GM21367 (cell line): Measurements from ENCODE around the gene SMG6.
"Not testable (repeated sequence)": the region's sequence is repeated elsewhere in the genome, so short reads cannot be mapped to it uniquely, and the experiment has no call there.

Source experiments
- ATAC-seq: cut with Tn5 transposase; IDR thresholded peaks from one replicate; pipeline ENCODE4 v1.9.1; 2021; ENCODE audit not compliant: unreplicated experiment

The SMG6 gene

DNA sequence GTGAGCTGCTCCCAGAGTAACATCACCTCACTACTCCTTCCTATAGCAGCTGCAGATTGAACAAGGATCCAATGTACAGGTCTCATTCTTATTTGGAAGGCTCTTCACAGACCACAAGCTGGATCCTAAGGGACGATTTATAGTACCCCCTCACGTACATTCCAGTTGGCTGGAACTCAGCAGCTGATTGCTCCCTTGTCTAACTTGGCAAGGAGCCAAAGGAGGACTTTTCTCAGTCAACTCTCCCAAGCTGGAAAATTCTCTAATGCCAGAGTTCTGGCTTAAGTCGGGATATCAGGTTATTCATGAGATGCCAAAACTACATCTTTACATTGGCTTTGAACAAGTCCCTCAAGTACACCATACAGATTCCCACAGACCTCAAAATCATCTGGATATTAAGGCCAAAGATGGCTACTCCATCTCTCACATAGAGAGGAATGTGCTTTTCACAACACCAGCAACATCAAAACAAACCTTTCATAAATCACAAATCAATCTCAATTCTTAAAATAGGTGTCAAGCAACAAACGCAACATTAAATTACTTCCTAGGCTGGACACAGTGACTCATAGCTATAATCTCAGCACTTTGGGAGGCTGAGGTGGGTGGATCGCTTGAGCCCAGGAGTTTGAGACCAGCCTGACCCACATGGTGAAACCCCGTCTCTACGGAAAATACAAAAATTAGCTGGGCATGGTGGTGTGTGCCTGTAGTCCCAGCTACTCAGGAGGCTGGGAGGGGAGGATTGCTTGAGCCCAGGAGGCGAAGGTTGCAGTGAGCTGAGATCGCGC is 39.3 kb downstream of the SMG6 start:
- no peak for ATAC-seq

- ATAC-seq = no peak
These were observed 40.2 kb downstream of the SMG6 start for GRCh38 chr17:2263183-2264066.

GRCh38 chr17:2262135-2262587 is 41.4 kb downstream of the SMG6 start:
- ATAC-seq = no peak

GRCh38 chr17:2259769-2260536 is 43.6 kb downstream of the SMG6 start:
- ATAC-seq = no peak

DNA sequence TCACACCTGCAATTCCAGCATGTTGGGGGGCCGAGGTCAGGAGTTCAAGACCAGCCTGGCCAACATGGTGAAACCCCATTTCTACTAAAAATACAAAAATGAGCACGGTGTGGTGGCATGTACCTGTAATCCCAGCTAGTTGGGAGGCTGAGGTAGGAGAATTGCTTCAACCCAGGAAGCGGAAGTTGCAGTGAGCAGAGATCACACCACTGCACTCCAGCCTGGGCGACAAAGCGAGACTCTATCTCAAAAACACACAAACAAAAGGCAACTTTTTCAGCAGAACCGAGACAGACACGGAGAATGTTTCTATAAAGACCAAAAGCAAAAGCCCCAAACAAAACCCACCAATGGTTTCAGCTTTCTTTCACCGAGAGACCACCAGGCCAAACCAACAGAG is 44.8 kb downstream of the SMG6 start:
- not testable (repeated sequence) for ATAC-seq

GRCh38 chr17:2253768-2254406 is 49.7 kb downstream of the SMG6 start:
- peak; percentile 55 for ATAC-seq

- ATAC-seq = no peak
These were observed 50.2 kb downstream of the SMG6 start for GRCh38 chr17:2253362-2253761.

GRCh38 chr17:2251098-2251497 is 52.5 kb downstream of the SMG6 start:
- ATAC-seq = no peak

- no peak for ATAC-seq
These were observed 53.2 kb downstream of the SMG6 start for GRCh38 chr17:2250140-2251095.

GRCh38 chr17:2247005-2247404 is 56.6 kb downstream of the SMG6 start:
- ATAC-seq = no peak

DNA sequence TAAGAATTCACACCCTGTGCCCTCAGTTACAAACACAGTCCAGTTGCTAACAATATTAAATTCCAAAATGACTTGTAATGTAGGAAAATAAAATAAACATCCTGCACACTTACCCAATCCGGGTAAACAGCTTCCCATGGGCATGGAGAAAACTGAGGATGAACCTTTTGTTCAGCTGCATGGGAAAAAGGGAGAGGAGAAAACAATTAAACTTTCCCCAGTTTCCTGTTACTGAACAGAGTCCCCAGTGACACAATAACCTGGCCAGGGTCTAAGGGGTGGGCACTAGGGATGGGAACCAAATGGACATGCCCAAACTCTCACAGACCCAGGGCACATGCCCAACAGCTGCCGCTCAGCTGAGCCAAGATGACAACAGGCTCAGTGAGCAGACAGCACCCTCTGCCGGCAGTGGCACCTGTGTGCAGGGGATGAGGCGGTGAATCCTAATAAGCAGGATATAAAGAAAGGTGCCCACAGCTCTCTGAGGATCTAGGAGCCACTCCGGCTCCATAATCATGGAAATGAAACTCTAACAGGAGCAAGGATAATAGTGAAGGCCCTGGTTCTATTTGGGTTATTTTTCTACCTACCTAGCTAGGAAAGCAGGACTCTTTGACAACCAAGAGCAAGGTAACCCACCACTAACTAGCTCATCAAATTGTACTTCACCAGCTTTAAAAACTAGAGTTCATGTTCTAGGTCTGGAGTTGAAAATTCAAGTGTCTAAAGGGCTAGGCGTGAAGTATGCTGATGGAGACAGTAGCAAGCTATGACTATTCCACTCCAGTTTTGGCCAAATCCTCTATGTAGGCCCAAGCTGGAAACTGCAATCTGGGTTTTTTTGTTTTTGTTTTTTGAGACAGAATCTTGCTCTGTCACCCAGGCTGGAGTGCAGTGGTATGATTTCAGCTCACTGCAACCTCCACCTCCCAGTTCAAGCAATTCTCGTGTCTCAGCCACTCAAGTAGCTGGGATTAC is 58.8 kb downstream of the SMG6 start:
- no peak for ATAC-seq

DNA sequence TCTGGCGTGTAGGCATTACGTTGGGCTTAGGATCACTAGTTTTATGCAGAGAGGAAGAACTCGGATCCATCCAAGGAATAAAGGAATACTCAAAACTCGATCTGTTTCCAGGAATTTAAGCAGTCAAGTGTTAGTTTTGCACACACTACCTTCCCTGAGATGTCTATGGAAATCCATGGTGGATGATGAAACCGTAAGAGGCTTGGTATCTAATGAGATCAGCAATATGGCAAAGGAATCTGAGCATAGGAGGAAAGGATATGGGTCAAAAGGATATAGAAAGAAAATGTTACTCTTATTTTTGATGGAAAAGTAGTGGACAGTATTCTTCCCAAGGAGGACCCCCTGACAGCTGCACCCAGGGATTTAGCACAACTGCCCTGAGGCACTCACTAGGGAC is 59.6 kb downstream of the SMG6 start:
- ATAC-seq = no peak

- ATAC-seq = no peak
These were observed 61.8 kb downstream of the SMG6 start for GRCh38 chr17:2241823-2242222.

DNA sequence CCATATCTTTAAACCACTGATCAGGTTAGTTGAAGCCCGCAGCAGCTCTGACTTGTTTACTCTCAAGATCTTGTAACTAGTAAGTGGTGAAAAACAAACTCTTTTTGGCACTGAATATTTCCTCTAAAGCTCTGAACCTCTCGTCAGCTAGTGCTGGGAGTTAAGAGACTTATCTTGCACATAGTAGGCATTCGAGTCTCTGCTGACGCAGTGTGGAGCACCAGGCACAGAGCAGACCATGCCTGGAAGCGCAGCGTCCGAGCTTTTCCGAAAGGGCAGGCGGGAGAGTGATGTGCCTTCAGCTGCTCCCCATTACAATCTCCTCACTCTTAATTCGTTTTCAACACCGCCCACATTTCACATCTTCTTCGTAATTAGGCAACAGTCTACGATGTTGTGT is 63.0 kb downstream of the SMG6 start:
- ATAC-seq = no peak

DNA sequence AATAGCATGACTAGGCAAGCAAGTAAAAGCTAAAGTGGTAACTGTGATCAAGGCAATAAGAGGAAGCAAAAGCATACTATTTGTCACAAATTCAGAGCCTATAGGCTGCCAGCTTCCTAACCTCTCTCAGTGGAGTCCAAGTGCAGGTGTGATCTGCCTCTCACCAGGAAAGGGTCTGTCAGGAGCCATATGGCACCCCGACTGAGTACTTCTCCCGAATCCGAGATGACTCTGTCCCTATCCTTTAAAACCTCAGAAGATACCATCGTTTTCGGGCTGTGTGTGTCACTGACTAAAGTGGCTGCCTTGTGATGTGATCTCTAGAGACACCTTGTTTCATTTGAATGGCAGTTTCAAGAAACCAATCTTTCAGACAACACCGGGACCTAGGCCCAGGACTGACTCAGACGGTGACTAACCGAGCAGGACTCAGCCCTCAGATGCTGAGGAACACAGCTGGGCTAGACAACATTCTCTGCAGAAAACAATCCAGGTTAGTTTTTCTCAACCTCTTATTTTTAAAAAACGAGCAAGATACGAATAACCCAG is 63.6 kb downstream of the SMG6 start:
- peak; percentile 54 for ATAC-seq

DNA sequence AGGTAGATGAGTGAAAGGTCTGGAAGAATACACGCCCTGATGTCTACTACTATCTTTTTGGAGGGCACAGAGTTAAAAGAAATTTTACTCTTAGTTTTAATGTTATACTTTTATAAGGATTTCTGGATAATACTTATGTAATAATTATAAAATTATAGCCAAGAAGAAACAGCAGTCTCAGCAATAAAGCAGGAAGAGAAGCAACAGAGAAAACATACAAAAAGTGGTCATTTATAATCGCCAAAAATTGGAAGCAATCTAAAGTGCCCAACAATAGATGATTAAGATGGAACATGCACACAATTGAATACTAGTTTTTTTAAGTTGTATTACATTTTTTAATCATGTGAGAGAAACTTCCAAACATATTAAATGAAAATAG is 64.4 kb downstream of the SMG6 start:
- no peak for ATAC-seq

- peak; percentile 45 for ATAC-seq
These were observed 65.0 kb downstream of the SMG6 start for GRCh38 chr17:2238432-2239169.

DNA sequence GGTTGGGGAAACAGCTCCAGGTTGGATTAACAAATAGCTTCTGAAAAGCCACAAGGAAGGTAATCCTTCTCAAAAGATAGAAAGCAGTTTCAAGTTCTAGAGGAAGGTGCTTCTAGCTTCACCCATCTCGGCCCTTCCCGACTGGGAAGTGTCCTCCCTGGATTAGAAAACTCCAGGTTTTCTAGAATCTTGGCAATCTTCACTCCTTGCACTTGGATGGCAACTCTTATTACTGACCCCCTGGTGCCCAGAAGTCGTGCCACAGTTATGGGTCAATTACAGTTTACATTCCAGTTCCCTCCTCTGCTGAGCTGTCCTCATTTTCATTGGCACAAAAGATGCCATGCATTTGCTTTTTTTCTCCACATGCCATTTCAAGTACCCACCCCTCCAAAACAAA is 65.6 kb downstream of the SMG6 start:
- ATAC-seq = no peak
